Panc1 (cell line): ENCODE results near the gene WDFY1. TPM values are rescaled to one million over a fixed set of nuclear protein-coding genes. Genes with fewer than 3 reads are reported as not detected.

Experiments used
- ATAC-seq: fragments of 200-7000 bp; cut with Tn5 transposase; 2 replicates; pipeline ENCODE4 v1.9.1; 2020; ENCODE audit warnings: mild to moderate bottlenecking, moderate library complexity
- BruUV-seq: library from RNA; stranded (reverse); fragments of 400-500 nt; replicated peaks from 2 replicates; lab custom pipeline; 2021; lab: Mats Ljungman, UMichigan
- CTCF ChIA-PET: fragments of 300-600 bp; sonication (Branson Sonifier 250); formaldehyde crosslinking; loops from one replicate; lab custom pipeline; 2022; ENCODE audit warnings: antibody characterized with exemption; lab: Charles Lee
- POLR2A ChIA-PET: fragments of 300-600 bp; sonication (Branson Sonifier 250); formaldehyde crosslinking; loops from one replicate; lab custom pipeline; 2022; ENCODE audit warnings: antibody characterized with exemption; lab: Charles Lee
- DNase-seq: peaks from one replicate; pipeline ENCODE4 v3.0.0-alpha.2; 2010; ENCODE audit warnings: low read depth, low spot score
- H3K27ac ChIP-seq: 2 replicates; pipeline ENCODE4 v1.5.1; 2011; ENCODE audit warnings: mild to moderate bottlenecking, low read length, inconsistent platforms
- H3K27me3 ChIP-seq: fragments of 200-500 bp; sonication (Bioruptor generic); 2 replicates; pipeline ENCODE4 v1.6.0; 2014; ENCODE audit warnings: low read length, inconsistent platforms; ENCODE audit not compliant: control insufficient read depth, insufficient read depth
- H3K36me3 ChIP-seq: fragments of 200-500 bp; sonication (Bioruptor generic); 2 replicates; pipeline ENCODE4 v1.5.1; 2014; ENCODE audit warnings: inconsistent platforms, mild to moderate bottlenecking, low read length, moderate library complexity; ENCODE audit not compliant: control insufficient read depth, insufficient read depth
- H3K4me1 ChIP-seq: 2 replicates; pipeline ENCODE4 v1.5.1; 2011; ENCODE audit warnings: inconsistent platforms, mild to moderate bottlenecking, low read length, moderate library complexity; ENCODE audit not compliant: control insufficient read depth, insufficient read depth
- H3K4me3 ChIP-seq, 2 experiments: 2 replicates each; pipeline ENCODE4 v1.5.1; 2011 to 2012; ENCODE audit warnings: low read depth in 2 of 2, low read length in 2 of 2, mild to moderate bottlenecking in 2 of 2, inconsistent platforms in 1 of 2, moderate library complexity in 1 of 2
- H3K9me3 ChIP-seq: fragments of 200-500 bp; sonication (Bioruptor generic); 2 replicates; pipeline ENCODE4 v1.5.1; 2014; ENCODE audit warnings: low read depth, mild to moderate bottlenecking, inconsistent platforms, low read length, moderate library complexity; ENCODE audit not compliant: control insufficient read depth, insufficient read depth
- CTCF ChIP-seq: fragments of 450-650 bp; IDR thresholded peaks from 2 replicates; pipeline ENCODE4 v1.5.1; 2017; ENCODE audit warnings: mild to moderate bottlenecking
- POLR2AphosphoS5 ChIP-seq: IDR thresholded peaks from 2 replicates; pipeline ENCODE4 v1.6.1; 2012; ENCODE audit warnings: mild to moderate bottlenecking, low read depth, low read length, moderate library complexity
- REST ChIP-seq, 2 experiments: IDR thresholded peaks; 2 replicates each; pipeline ENCODE4 v1.6.1; 2011 to 2012; ENCODE audit warnings: low read depth in 2 of 2, control low read depth in 1 of 2, low read length in 1 of 2, mild to moderate bottlenecking in 1 of 2, moderate library complexity in 1 of 2; ENCODE audit not compliant: insufficient read depth in 1 of 2
- SIN3A ChIP-seq: IDR thresholded peaks from 2 replicates; pipeline ENCODE4 v1.6.1; 2012; ENCODE audit warnings: low read depth, mild to moderate bottlenecking, low read length, moderate library complexity, borderline replicate concordance; ENCODE audit not compliant: insufficient read depth
- TCF7L2 ChIP-seq: IDR thresholded peaks from 2 replicates; pipeline ENCODE4 v1.6.1; 2011; ENCODE audit warnings: mild to moderate bottlenecking, low read depth, low read length, inconsistent platforms
- in situ Hi-C: cut with HindIII; loops from 2 replicates; pipeline ENCODE4 v1.10.0; 2016; ENCODE audit warnings: low sequenced_read_pairs, low pct_unique_long_range_greater_than_20kb
- intact Hi-C: fragments of 100-400 bp; cut with micrococcal nuclease; formaldehyde crosslinking; loops from one replicate; pipeline ENCODE4 v1.10.0; 2022; ENCODE audit not compliant: unreplicated experiment
- total RNA-seq: library from RNA; stranded (reverse); gene quantifications from one replicate; pipeline ENCODE4 v1.2.1, GENCODE V29; 2021; ENCODE audit not compliant: unreplicated experiment

WDFY1 gene
- total RNA-seq, 1 experiment from 2014 or later = 48.5 TPM

DNA sequence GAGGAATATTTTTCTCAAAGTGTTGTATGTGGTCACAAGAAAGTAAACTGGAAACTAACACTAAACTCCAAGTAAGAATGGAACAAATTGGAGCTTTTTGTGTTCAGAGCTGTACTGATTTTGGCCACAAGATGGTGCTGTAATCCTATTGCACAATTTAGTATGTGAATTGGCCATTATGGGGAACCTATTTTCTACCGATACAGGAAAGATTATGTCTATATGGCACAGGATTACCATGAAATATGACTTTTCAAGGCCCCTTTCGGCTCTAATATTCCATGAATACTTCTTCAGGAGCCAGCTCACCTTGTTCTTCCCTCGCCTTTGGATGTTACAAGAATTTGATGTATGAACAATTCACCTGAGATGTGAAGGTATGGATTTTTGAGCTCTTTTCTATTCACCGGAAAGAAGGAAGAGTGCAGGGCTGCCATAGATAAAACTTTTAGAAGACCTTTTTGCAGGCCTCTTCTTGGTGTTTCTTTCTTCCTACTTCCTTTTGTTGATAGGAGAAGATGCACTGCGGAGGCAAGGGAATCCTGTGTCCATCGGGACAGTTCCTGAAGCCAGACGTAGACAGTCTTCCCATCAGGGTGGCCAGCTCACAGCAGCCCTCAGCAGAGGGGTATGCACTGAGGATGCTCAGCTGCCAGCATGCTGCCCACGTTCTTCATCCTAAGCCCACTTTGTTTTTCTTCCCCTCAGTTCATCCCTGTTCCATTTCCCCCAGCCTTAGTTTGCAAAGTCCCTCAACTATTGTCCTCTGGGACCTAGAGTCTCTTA, 25.4 kb upstream of the WDFY1 start:
- in situ Hi-C loops = no loop called here
- Histone ChIP-seq H3K27me3 (no peaks in the 10 kb centered on the region), H3K27ac (no peak overlapping the region), H3K4me3 (no peak overlapping the region), H3K9me3 (no peaks in the 10 kb centered on the region), H3K4me1 (no peaks in the 10 kb centered on the region), H3K36me3 (peaks cover 6% of the 10 kb centered on the region)
- ATAC-seq = peak; percentile 75
- no TSS peak for BruUV-seq
- CTCF ChIA-PET = interaction anchor here (0.6 to 2.1 kb wide), 8 partner anchors 9 to 1695 kb away, joined by 3 to 28 read pairs (median 5); no protein-coding TSS in a partner anchor
- intact Hi-C loops = loop anchor here (1.0 to 10.0 kb wide), 3 partner anchors 314 to 674 kb away; no protein-coding TSS in a partner anchor
- POLR2A ChIA-PET = interaction anchor here (0.6 kb wide), 1 partner anchor 90 kb away, joined by 4 read pairs; no protein-coding TSS in a partner anchor
- no peak for TF ChIP-seq REST (IDR thresholded peaks at IDR 0.05; ENCODE audit: insufficient read depth in 1 of 2, low read depth in 2 of 2, low read length in 1 of 2)
- peak; percentile 84; the same call in 1 of the 2 replicates for TF ChIP-seq CTCF
- peak; percentile 45 for DNase-seq

GRCh38 chr2:223969856-223970255, 24.7 kb upstream of the WDFY1 start:
- intact Hi-C loops = loop anchor here (1.0 to 10.0 kb wide), 3 partner anchors 314 to 675 kb away; no protein-coding TSS in a partner anchor
- TF ChIP-seq REST (IDR thresholded peaks at IDR 0.05; ENCODE audit: insufficient read depth in 1 of 2, low read depth in 2 of 2, low read length in 1 of 2) (no peak), POLR2AphosphoS5 (no peak), TCF7L2 (no peak), SIN3A (no peak), CTCF (no peak)
- CTCF ChIA-PET = interaction anchor here (0.6 to 2.1 kb wide), 8 partner anchors 8 to 1696 kb away, joined by 3 to 28 read pairs (median 6); no protein-coding TSS in a partner anchor
- BruUV-seq = no TSS peak
- peak; percentile 51; the same call in 1 of the 2 replicates for ATAC-seq
- Histone ChIP-seq H3K27ac (no peak overlapping the region), H3K4me3 (no peak overlapping the region), H3K36me3 (peaks cover 13% of the 10 kb centered on the region), H3K9me3 (no peaks in the 10 kb centered on the region), H3K27me3 (no peaks in the 10 kb centered on the region), H3K4me1 (no peaks in the 10 kb centered on the region)
- in situ Hi-C loops = no loop called here
- POLR2A ChIA-PET = no interaction called here
- no peak for DNase-seq
